Measurements from ENCODE around the gene FXR2.

FXR2 gene

GRCh38 chr17:7623661-7624060 lies 9.0 kb upstream of the FXR2 start:
- Histone ChIP-seq H3K4me1 (ENCODE audit: insufficient read depth, low read length, severe bottlenecking) (peaks cover 5% of the 10 kb centered on the region), H3K4me2 (ENCODE audit: low read length) (no peak overlapping the region), H3K36me3 (ENCODE audit: insufficient read depth, low read length) (no peaks in the 10 kb centered on the region; the same call in 1 of the 2 replicates), H2AFZ (ENCODE audit: low read length) (no peak overlapping the region), H3K27me3 (ENCODE audit: insufficient read depth, low read length) (no peaks in the 10 kb centered on the region), H3K9me3 (ENCODE audit: low read length) (no peaks in the 10 kb centered on the region), H3K4me3 (ENCODE audit: low read depth, low read length, poor library complexity, severe bottlenecking) (no peak overlapping the region), H3F3A (ENCODE audit: insufficient read depth, low read length) (no peaks in the 10 kb centered on the region), H3K79me2 (ENCODE audit: insufficient read depth, low read length) (no peaks in the 10 kb centered on the region), H3K27ac (ENCODE audit: low read depth, low read length, poor library complexity, severe bottlenecking) (no peak overlapping the region), H4K20me1 (ENCODE audit: insufficient read depth, low read length) (no peaks in the 10 kb centered on the region), H3K9me2 (ENCODE audit: low read depth, low read length) (no peaks in the 10 kb centered on the region), H3K9ac (ENCODE audit: low read length) (no peak overlapping the region)
- TF ChIP-seq CTCF (IDR thresholded peaks at IDR 0.05; ENCODE audit: low read length) (no peak), EZH2 (IDR thresholded peaks at IDR 0.05; ENCODE audit: borderline replicate concordance, low read length) (no peak)

DNA sequence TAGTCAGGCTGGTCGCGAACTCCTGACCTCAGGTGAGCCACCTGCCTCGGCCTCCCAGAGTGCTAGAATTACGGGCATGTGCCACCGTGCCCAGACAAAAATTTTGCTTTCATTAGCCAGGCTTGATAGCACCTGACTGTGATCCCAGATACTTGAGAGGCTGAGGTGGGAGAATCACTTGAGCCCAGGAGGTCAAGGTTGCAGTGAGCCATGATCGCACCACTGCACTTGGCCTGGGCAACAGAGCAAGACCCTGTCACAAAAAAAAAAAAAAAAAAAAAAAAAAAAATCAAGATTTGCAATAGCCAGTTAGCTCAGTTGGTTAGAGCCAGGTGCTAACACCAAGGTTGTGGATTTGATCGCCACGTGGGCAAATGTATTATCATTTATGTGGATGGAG lies 6.1 kb upstream of the FXR2 start:
- no peaks in the 10 kb centered on the region for H3K79me2 ChIP-seq (ENCODE audit: insufficient read depth, low read length)
- H3K4me1 ChIP-seq (ENCODE audit: insufficient read depth, low read length, severe bottlenecking), result no peaks in the 10 kb centered on the region
- no peak overlapping the region for H2AFZ ChIP-seq (ENCODE audit: low read length)
- no peak overlapping the region for H3K4me2 ChIP-seq (ENCODE audit: low read length)
- no peaks in the 10 kb centered on the region for H3K9me3 ChIP-seq (ENCODE audit: low read length)
- H3K36me3 ChIP-seq (ENCODE audit: insufficient read depth, low read length), result no peaks in the 10 kb centered on the region; the same call in 1 of the 2 replicates
- H4K20me1 ChIP-seq (ENCODE audit: insufficient read depth, low read length), result no peaks in the 10 kb centered on the region
- no peaks in the 10 kb centered on the region for H3F3A ChIP-seq (ENCODE audit: insufficient read depth, low read length)
- TF ChIP-seq CTCF (IDR thresholded peaks at IDR 0.05; ENCODE audit: low read length) (no peak), EZH2 (IDR thresholded peaks at IDR 0.05; ENCODE audit: borderline replicate concordance, low read length) (no peak)
- no peaks in the 10 kb centered on the region for H3K27me3 ChIP-seq (ENCODE audit: insufficient read depth, low read length)
- no peak overlapping the region for H3K9ac ChIP-seq (ENCODE audit: low read length)
- no peak overlapping the region for H3K4me3 ChIP-seq (ENCODE audit: low read depth, low read length, poor library complexity, severe bottlenecking)
- H3K27ac ChIP-seq (ENCODE audit: low read depth, low read length, poor library complexity, severe bottlenecking), result no peak overlapping the region
- no peaks in the 10 kb centered on the region for H3K9me2 ChIP-seq (ENCODE audit: low read depth, low read length)

DNA sequence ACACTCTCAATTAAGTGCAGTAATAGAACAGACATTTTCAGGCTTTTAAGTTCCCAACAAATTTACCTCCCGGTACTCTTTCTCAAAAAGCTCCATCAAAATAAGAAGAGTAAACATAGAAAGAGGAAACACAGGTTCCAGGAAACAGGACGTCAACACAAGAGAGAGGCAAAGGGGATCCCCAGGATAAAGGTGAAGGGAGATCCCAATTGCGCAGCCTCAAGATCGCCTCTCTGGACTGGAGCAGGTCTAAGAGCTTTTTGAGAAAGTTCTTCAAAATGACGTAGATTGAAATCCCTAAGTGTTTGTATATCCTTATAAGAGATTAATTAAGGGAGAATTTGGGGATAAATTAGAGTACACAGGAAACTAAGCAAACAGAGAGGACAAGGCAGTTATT lies 3.9 kb upstream of the FXR2 start:
- no peaks in the 10 kb centered on the region for H3K9me2 ChIP-seq (ENCODE audit: low read depth, low read length)
- no peak overlapping the region for H3K4me2 ChIP-seq (ENCODE audit: low read length)
- H3K9ac ChIP-seq (ENCODE audit: low read length), result no peak overlapping the region
- H3K27ac ChIP-seq (ENCODE audit: low read depth, low read length, poor library complexity, severe bottlenecking), result no peak overlapping the region
- no peaks in the 10 kb centered on the region for H3K36me3 ChIP-seq (ENCODE audit: insufficient read depth, low read length)
- no peaks in the 10 kb centered on the region for H3K9me3 ChIP-seq (ENCODE audit: low read length)
- H3K79me2 ChIP-seq (ENCODE audit: insufficient read depth, low read length), result peaks cover 7% of the 10 kb centered on the region
- peaks cover 4% of the 10 kb centered on the region for H3K4me1 ChIP-seq (ENCODE audit: insufficient read depth, low read length, severe bottlenecking)
- H3K27me3 ChIP-seq (ENCODE audit: insufficient read depth, low read length), result no peaks in the 10 kb centered on the region
- no peaks in the 10 kb centered on the region for H4K20me1 ChIP-seq (ENCODE audit: insufficient read depth, low read length)
- H2AFZ ChIP-seq (ENCODE audit: low read length), result no peak overlapping the region
- H3K4me3 ChIP-seq (ENCODE audit: low read depth, low read length, poor library complexity, severe bottlenecking), result no peak overlapping the region
- no peaks in the 10 kb centered on the region for H3F3A ChIP-seq (ENCODE audit: insufficient read depth, low read length)
- no peak for TF ChIP-seq EZH2 (IDR thresholded peaks at IDR 0.05; ENCODE audit: borderline replicate concordance, low read length)
- no peak for TF ChIP-seq CTCF (IDR thresholded peaks at IDR 0.05; ENCODE audit: low read length)
